Raji (cell line): Measurements from ENCODE around the gene TRAF5.

Source experiments
- POLR2A ChIP-seq: IDR thresholded peaks from 2 replicates; pipeline ENCODE4 v1.6.1; 2011; ENCODE audit warnings: low read depth, low read length, control low read depth; ENCODE audit not compliant: insufficient read depth

The TRAF5 gene

GRCh38 chr1:211352985-211353515 lies 26.4 kb downstream of the TRAF5 start:
- no peak for TF ChIP-seq POLR2A

DNA sequence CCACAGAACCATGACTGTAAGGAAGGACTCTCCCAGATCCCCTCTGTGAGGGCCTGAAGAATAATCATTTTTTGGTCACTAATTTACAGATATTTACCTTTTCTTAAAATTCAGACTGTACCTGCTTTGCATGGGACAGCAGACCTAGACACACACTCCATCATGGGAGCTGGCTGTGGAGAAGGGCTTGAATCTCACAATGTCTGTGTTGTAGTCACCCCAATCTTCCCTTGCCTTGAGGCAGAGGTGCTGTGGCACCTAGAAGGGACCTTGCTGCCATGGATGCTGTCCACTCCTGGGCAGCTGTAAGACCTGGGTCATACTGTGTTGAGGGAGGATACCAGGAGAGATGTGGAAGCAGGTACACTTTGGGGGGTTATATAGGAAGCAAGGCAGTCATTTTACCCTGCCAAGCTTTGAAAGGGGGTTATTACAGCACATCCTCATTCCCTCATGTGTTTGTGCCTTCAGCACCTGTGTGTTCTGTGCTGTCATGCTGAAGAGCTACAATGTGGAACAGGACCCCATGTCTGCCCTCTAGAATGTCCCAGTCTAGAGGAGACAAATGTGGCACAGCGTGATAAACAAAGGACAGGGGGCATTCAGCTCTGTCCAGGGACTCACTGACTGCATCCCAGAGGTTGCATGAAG lies 27.1 kb downstream of the TRAF5 start:
- no peak for TF ChIP-seq POLR2A

DNA sequence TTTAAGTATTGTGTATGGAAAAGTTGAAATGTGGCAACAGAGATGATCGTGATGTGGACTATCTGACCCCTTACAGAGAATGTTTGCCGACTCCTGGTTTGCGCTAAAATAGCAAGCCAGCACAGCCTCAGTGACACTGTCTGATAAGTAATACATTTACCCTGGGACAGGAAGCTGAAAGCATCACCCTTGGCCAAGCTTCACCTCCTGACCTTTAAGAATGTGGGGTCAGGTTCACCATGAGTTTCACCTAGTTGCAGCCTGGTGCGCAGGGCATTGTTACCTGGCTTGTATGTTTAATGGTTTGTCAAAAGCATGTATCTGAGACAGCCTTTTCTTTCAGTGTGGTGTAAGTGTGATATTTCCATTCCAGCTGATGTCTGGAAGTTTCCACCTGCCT lies 29.2 kb downstream of the TRAF5 start:
- no peak for TF ChIP-seq POLR2A

GRCh38 chr1:211356723-211357407 lies 30.2 kb downstream of the TRAF5 start:
- TF ChIP-seq POLR2A = no peak

- TF ChIP-seq POLR2A = no peak
Observed at GRCh38 chr1:211358685-211359084, 32.1 kb downstream of the TRAF5 start.

DNA sequence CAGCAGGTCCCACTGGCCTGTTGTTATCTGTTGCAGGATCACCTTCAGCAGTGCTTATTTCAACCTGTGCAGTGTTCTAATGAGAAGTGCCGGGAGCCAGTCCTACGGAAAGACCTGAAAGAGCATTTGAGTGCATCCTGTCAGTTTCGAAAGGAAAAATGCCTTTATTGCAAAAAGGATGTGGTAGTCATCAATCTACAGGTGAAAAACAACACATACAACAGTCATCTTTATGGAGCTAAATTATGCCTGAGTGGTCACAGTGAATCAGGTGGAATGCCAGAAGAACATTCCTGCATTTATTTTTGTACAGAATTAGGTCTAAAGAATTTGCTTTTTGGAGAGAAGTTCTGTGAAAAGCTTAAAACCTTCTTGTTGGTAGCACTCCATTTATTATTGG lies 33.2 kb downstream of the TRAF5 start:
- TF ChIP-seq POLR2A = no peak

DNA sequence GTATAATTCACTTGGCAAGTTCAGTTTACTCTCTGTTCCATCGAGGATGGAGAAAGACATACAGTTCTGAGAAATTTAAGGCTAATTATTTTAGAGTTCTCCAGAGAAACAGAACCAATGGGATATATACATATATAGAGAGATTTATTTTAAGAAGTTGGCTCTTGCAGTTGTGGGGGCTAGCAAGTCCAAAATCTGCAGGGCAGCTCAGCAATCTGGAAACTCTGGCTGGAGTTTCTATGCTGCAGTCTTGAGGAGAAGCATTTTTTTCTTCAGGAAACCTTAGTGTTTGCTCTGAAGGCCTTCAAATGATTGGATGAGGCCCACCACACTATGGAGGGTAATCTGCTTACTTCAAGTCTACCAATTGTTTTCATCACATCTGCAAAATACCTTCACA lies 34.6 kb downstream of the TRAF5 start:
- no peak for TF ChIP-seq POLR2A

- TF ChIP-seq POLR2A = no peak
Observed at GRCh38 chr1:211369640-211370039, 43.0 kb downstream of the TRAF5 start.

DNA sequence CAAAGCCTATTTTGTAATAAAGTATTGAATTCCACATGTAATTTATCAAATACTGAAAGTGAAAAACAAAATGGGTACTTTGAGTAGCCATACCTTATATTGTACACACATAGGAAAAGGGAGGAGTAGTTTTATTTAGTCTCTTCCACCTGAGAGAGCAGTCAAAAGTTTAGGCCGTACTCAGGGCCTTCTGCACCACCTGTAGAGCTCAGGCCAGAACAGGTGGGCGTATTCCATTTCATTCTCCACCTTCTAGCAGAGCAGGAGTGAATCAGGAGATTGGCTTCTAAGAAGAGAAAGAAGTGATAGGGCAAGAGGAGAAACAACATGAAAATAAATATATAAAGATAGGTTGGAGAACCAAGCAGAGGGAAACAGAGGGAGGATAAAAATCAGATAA lies 44.0 kb downstream of the TRAF5 start:
- no peak for TF ChIP-seq POLR2A

GRCh38 chr1:211371406-211372105 lies 44.9 kb downstream of the TRAF5 start:
- no peak for TF ChIP-seq POLR2A

DNA sequence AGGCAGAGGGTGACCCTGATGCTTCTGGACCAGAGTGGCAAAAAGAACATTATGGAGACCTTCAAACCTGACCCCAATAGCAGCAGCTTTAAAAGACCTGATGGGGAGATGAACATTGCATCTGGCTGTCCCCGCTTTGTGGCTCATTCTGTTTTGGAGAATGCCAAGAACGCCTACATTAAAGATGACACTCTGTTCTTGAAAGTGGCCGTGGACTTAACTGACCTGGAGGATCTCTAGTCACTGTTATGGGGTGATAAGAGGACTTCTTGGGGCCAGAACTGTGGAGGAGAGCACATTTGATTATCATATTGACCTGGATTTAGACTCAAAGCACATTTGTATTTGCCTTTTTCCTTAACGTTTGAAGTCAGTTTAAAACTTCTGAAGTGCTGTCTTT lies 45.8 kb downstream of the TRAF5 start:
- no peak for TF ChIP-seq POLR2A

DNA sequence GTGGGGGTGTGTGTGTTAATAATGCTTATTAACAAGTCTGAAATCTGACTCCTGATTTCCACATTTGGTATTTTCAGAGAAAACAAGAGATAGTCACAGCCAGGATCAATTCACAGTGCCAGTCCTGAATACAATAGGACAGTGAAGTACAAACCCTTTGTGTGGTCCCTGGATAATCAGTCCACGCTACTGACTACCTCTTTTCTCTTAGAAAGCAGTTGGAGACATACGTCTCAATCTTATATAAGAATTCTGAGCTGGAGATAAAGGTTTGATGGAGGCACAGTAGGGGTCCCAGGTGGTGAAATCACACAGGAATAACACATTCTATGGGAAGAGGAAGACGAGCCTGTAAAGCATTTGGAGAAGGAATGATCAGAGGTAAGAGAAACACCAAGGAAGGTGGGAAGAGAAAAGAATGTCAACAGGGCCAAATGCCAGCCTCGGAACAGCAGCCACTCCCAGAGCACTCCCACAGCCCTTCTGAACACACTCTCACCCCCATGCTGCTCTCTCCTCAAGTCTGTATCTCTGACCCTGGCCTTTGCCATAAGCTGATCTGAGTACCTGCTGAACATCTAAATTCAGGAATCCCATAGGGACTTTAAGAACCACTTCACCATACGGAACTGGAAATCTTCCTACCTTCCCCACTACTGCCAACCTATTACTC lies 48.6 kb downstream of the TRAF5 start:
- no peak for TF ChIP-seq POLR2A

DNA sequence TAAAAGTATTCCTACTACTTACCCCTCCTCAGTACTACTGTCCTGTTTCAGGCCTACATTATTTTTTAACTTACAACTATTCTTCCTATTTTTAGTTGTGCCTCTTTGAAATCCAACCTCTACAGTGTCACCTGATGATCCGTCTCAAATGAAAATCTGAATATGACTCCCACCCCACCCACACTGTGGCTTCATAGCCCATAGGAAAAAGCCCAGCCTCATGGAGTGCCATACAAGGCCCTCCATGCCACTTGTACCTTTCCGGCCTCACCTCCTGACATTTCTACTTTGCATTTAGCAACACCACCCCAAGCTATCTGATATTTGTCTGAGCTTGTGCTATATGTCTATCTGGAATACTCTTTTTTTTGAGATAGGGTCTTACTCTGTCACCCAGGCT lies 49.3 kb downstream of the TRAF5 start:
- TF ChIP-seq POLR2A = no peak

- no peak for TF ChIP-seq POLR2A
Observed at GRCh38 chr1:211376807-211377470, 50.3 kb downstream of the TRAF5 start.

GRCh38 chr1:211377539-211378450 lies 51.2 kb downstream of the TRAF5 start:
- no peak for TF ChIP-seq POLR2A

DNA sequence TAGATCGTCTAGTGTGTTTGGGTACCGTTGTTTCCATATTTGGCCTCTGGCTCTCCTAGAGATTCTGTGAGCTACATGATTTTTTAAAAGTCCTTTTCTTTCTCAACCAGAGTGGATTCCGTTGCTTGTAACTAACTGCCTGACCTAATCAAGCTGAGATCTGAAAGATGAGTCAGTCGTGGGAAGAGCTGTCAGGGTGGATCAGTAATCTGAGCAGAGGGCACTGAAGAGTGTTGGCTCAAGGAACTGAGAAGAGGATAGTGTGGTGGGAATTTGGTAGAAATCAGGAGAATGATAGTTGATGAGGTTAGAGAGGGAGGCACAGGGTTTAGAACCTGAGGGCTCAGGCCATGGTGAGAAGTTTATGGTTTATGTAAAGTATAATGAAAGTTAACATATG lies 52.2 kb downstream of the TRAF5 start:
- no peak for TF ChIP-seq POLR2A
